ENCODE data around the gene CDKL5.

CDKL5 gene

GRCh38 chrX:18448416-18448815 lies 23.0 kb downstream of the CDKL5 start:
- no peak for DNase-seq (ENCODE audit: low read depth)
- no peak overlapping the region for H3K4me3 ChIP-seq (ENCODE audit: control insufficient read depth, low read depth, low read length)
- no peak for TF ChIP-seq CTCF (IDR thresholded peaks at IDR 0.05; ENCODE audit: control insufficient read depth, insufficient read depth, low read depth, low read length, missing control alignments)

- no peak for DNase-seq (ENCODE audit: low read depth)
- H3K4me3 ChIP-seq (ENCODE audit: control insufficient read depth, low read depth, low read length) = no peak overlapping the region
- TF ChIP-seq CTCF (IDR thresholded peaks at IDR 0.05; ENCODE audit: control insufficient read depth, insufficient read depth, low read depth, low read length, missing control alignments) = no peak
Observed at GRCh38 chrX:18449236-18449635, 23.8 kb downstream of the CDKL5 start.

GRCh38 chrX:18455384-18455783 lies 30.0 kb downstream of the CDKL5 start:
- TF ChIP-seq CTCF (IDR thresholded peaks at IDR 0.05; ENCODE audit: control insufficient read depth, insufficient read depth, low read depth, low read length, missing control alignments) = no peak
- no peak overlapping the region for H3K4me3 ChIP-seq (ENCODE audit: control insufficient read depth, low read depth, low read length)

GRCh38 chrX:18457000-18457399 lies 31.6 kb downstream of the CDKL5 start:
- H3K4me3 ChIP-seq (ENCODE audit: control insufficient read depth, low read depth, low read length) = no peak overlapping the region
- no peak for TF ChIP-seq CTCF (IDR thresholded peaks at IDR 0.05; ENCODE audit: control insufficient read depth, insufficient read depth, low read depth, low read length, missing control alignments)
- DNase-seq (ENCODE audit: low read depth) = no peak

More at GRCh38 chrX:18455384-18455783, 30.0 kb downstream of the CDKL5 start:
- no peak for DNase-seq (ENCODE audit: low read depth)

GRCh38 chrX:18461431-18461830 lies 36.0 kb downstream of the CDKL5 start:
- no peak overlapping the region for H3K4me3 ChIP-seq (ENCODE audit: control insufficient read depth, low read depth, low read length)
- no peak for TF ChIP-seq CTCF (IDR thresholded peaks at IDR 0.05; ENCODE audit: control insufficient read depth, insufficient read depth, low read depth, low read length, missing control alignments)
- DNase-seq (ENCODE audit: low read depth) = no peak

GRCh38 chrX:18464499-18464898 lies 39.1 kb downstream of the CDKL5 start:
- H3K4me3 ChIP-seq (ENCODE audit: control insufficient read depth, low read depth, low read length) = no peak overlapping the region
- TF ChIP-seq CTCF (IDR thresholded peaks at IDR 0.05; ENCODE audit: control insufficient read depth, insufficient read depth, low read depth, low read length, missing control alignments) = no peak
- no peak for DNase-seq (ENCODE audit: low read depth)

- TF ChIP-seq CTCF (IDR thresholded peaks at IDR 0.05; ENCODE audit: control insufficient read depth, insufficient read depth, low read depth, low read length, missing control alignments) = no peak
- no peak overlapping the region for H3K4me3 ChIP-seq (ENCODE audit: control insufficient read depth, low read depth, low read length)
- no peak for DNase-seq (ENCODE audit: low read depth)
Observed at GRCh38 chrX:18465051-18465450, 39.6 kb downstream of the CDKL5 start.
